ENCODE results near the gene HEG1. TPM values are rescaled to one million over a fixed set of nuclear protein-coding genes. Genes with fewer than 3 reads are reported as not detected.

HEG1 gene
- total RNA-seq, 2 donors from 2014 or later = 202 to 210 TPM

GRCh38 chr3:124935264-124935663, 120.5 kb downstream of the HEG1 start:
- H3K36me3 ChIP-seq = no peaks in the 10 kb centered on the region
- H3K27me3 ChIP-seq = no peaks in the 10 kb centered on the region
- no peak overlapping the region for H3K4me3 ChIP-seq
- TF ChIP-seq CTCF (IDR thresholded peaks at IDR 0.05) = no peak
- no peaks in the 10 kb centered on the region for H3K9me3 ChIP-seq
- no peaks in the 10 kb centered on the region for H3K4me1 ChIP-seq
- DNase-seq (ENCODE audit: low spot score) = no peak
- H3K27ac ChIP-seq = no peak overlapping the region

GRCh38 chr3:124934577-124934976, 121.2 kb downstream of the HEG1 start, which contains the start of gene MUC13:
Gene MUC13, minus strand, starts transcription at chr3:124934751. Its CDS starts 39 bp downstream, at chr3:124934712.
- no peak for TF ChIP-seq CTCF (IDR thresholded peaks at IDR 0.05)
- no peak for DNase-seq (ENCODE audit: low spot score)
- no peaks in the 10 kb centered on the region for H3K27me3 ChIP-seq

GRCh38 chr3:124928333-124929202, 127.2 kb downstream of the HEG1 start:
- Histone ChIP-seq H3K9me3 (no peaks in the 10 kb centered on the region), H3K27me3 (no peaks in the 10 kb centered on the region), H3K4me3 (no peak overlapping the region), H3K4me1 (no peaks in the 10 kb centered on the region), H3K27ac (no peak overlapping the region), H3K36me3 (no peaks in the 10 kb centered on the region)
- peak; percentile 84 for DNase-seq (ENCODE audit: low spot score)
- TF ChIP-seq CTCF (IDR thresholded peaks at IDR 0.05) = peak; percentile 35 to 85

More at GRCh38 chr3:124934577-124934976, 121.2 kb downstream of the HEG1 start, which contains the start of gene MUC13:
- Histone ChIP-seq H3K4me3 (no peak within 1 kb of the TSS), H3K4me1 (no peaks in the 10 kb centered on the region), H3K27ac (no peak within 1 kb of the TSS), H3K36me3 (no peaks in the 10 kb centered on the region), H3K9me3 (no peaks in the 10 kb centered on the region)

GRCh38 chr3:124927574-124928045, 128.2 kb downstream of the HEG1 start:
- no peak for TF ChIP-seq CTCF (IDR thresholded peaks at IDR 0.05)
- Histone ChIP-seq H3K9me3 (no peaks in the 10 kb centered on the region), H3K4me3 (no peak overlapping the region), H3K36me3 (no peaks in the 10 kb centered on the region), H3K27me3 (no peaks in the 10 kb centered on the region), H3K4me1 (no peaks in the 10 kb centered on the region), H3K27ac (no peak overlapping the region)
- DNase-seq (ENCODE audit: low spot score) = no peak

GRCh38 chr3:124926426-124927101, 129.2 kb downstream of the HEG1 start:
- TF ChIP-seq CTCF (IDR thresholded peaks at IDR 0.05) = no peak
- Histone ChIP-seq H3K4me3 (no peak overlapping the region), H3K27me3 (no peaks in the 10 kb centered on the region), H3K9me3 (no peaks in the 10 kb centered on the region), H3K4me1 (no peaks in the 10 kb centered on the region), H3K36me3 (no peaks in the 10 kb centered on the region), H3K27ac (no peak overlapping the region)
- DNase-seq (ENCODE audit: low spot score) = no peak

Data from right atrium auricular region (tissue), 2 donors.